GM19025 (cell line): Measurements from ENCODE around the gene RNF208.

ENCODE experiments used
- ATAC-seq: cut with Tn5 transposase; IDR thresholded peaks from one replicate; pipeline ENCODE4 v1.9.1; 2021; ENCODE audit warnings: mild to moderate bottlenecking, low read depth, moderate library complexity; ENCODE audit not compliant: unreplicated experiment

The RNF208 gene

GRCh38 chr9:137193771-137194170 is 28.3 kb downstream of the RNF208 start:
- ATAC-seq, result no peak

DNA sequence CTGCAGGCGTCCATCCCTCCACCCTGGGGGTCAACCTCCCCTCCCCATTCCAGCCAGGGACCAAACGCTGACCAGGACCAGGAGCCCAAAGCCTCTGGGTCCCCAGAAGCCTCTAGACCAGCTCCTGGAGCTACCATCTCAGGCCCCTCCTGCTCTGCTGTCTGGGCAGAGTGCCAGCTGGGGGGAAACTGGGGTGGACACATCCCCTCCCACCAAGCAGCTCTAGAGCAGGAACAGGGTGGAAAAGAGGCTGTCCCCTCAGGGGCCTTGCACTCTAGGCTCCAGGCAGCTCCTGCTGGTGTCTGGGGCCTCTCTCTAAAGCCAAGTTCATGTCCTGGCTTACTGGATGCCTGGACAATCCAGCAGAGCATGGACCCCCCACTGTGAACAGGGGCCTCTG is 29.2 kb downstream of the RNF208 start:
- no peak for ATAC-seq

DNA sequence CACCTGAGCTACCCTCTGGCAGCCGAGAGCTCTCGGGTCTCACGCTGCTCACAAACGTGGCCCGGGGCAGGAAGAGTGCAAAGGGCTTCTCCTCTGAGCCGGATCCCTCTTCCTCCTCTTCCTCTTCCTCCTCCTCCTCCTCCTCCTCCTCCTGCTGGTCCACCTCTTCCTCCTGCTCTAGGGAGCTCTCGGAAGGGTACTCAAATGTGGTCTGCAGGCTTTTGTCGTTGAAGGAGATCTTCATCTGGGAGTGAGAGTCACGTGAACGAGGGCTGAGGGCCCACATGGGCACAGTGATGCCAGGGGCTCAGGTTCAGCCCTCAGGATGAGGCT is 29.6 kb downstream of the RNF208 start:
- ATAC-seq, result no peak

- ATAC-seq, result no peak
Observed at GRCh38 chr9:137191691-137192447, 30.2 kb downstream of the RNF208 start.

GRCh38 chr9:137191245-137191644 is 30.8 kb downstream of the RNF208 start:
- no peak for ATAC-seq

- ATAC-seq, result no peak
Observed at GRCh38 chr9:137190315-137190856, 31.7 kb downstream of the RNF208 start.

- ATAC-seq, result no peak
Observed at GRCh38 chr9:137189297-137190295, 32.4 kb downstream of the RNF208 start.

GRCh38 chr9:137188490-137189296 is 33.3 kb downstream of the RNF208 start, which contains the start of the genes ANAPC2 and SSNA1:
Gene ANAPC2 (minus strand): TSS chr9:137188560. CDS start chr9:137188532, 28 bp downstream.
Gene SSNA1 (plus strand): TSS chr9:137188676. CDS start chr9:137188727, 51 bp downstream.
- ATAC-seq, result peak; percentile 77

- ATAC-seq, result no peak
Observed at GRCh38 chr9:137188086-137188489, 34.0 kb downstream of the RNF208 start.

- ATAC-seq, result no peak
Observed at GRCh38 chr9:137187386-137187785, 34.7 kb downstream of the RNF208 start.

DNA sequence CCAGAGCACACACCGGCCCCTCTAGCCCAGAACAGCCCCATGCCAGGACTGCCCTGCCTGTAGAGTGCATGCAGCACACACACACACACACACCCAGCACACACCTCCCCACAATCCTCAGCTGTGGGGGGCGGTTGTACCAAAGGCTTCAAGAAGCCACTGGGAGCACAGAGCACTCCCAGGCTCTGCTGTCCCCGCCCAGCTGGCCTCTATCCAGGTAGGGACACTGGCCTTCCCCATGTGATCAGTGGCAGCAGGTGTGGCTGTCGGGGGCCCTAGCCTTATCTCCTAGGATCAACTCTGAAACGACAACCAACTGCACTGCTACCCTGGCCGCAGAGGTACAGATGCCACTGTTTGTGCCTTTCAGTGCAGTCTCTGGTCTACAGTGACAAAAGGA is 35.7 kb downstream of the RNF208 start:
- ATAC-seq, result no peak

- no peak for ATAC-seq
Observed at GRCh38 chr9:137185921-137186320, 36.1 kb downstream of the RNF208 start.

DNA sequence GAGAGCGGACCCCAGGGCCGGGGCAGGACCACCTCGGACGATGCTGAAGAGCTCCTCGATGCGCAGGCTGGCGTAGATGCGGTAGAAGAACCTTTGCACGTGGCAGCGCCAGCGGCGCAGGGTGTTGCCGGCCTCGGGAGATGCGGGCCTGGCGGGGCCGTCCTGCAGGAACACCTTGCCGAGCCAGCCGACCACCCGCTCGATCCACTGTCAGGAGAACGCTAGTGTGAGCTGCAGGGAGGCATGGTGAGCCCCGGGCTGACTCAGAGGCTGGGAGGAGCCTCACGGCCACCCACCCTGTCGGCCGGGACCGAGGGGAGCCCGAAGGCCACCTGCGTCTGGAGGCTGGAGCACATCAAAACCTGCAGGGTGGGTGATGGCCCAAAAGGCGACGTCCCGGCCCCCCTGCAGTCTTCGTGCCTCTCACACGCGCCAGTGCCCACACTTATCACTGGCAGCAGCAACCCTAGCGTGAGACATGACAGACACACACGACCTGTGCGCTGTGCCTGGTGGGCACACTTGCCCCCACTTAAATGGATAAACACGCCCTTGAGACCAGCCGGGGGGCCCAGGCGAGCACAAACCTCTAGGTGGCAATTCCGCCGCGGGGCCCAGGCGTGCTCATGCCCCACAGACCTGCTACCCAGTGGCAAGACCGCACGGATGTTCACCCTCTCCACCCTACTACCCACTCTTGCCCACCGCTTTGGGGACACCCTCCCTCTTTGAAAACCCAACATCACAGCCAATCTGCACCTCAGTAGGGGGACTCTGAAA is 37.0 kb downstream of the RNF208 start:
- no peak for ATAC-seq

DNA sequence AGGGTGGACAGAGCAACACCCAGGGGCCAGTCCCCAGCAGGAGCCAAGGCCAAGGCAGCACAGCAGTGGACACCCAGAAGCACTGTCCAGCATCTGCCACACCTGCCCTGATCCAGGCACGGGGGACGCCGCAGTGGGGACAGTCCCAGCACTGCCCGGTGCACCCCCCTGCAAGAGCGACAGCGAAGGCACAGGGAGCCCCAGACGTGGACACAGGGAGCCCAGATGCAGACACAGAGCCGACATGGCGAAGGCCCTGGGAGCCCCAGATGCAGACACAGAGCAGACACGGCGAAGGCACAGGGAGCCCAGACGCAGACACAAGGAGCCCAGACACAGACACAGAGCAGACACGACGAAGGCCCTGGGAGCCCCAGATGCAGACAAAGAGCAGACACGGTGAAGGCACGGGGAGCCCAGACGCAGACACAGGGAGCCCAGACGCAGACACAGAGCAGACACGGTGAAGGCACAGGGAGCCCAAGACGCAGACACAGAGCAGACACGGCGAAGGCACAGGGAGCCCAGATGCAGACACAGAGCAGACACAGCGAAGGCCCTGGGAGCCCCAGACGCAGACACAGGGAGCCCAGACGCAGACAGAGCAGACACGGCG is 38.0 kb downstream of the RNF208 start:
- ATAC-seq, result no peak

GRCh38 chr9:137182836-137183235 is 39.2 kb downstream of the RNF208 start:
- no peak for ATAC-seq

- ATAC-seq, result no peak
Observed at GRCh38 chr9:137181680-137182079, 40.4 kb downstream of the RNF208 start.

DNA sequence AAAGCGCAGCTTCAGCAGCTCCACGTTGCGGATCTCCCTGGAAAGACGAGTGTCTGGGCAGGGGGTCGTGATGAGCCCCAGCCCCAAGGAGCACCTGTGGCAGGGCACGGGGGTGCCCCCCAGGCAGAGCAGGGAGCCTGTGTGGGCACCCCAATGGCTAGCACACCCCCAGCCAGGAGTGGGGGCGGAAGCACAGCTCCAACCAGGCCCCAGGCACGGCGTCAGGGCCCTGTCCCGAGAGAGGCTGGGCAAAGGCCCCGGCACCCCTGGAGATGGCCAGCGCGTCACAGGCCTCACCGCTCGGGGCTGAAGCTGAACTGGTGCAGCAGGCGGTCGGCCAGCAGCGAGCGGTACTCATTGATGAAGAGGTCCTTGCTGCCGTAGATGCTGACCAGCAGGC is 41.5 kb downstream of the RNF208 start:
- ATAC-seq, result no peak

GRCh38 chr9:137179761-137180160 is 42.3 kb downstream of the RNF208 start:
- ATAC-seq, result no peak
